Inflammatory macrophage (primary cell): ENCODE measurements around the gene CLP1.

ENCODE experiments used
- DNase-seq, 2 donors: peaks; one replicate each; pipeline ENCODE4 v3.0.0-alpha.2; 2020 to 2022

CLP1 gene

GRCh38 chr11:57641011-57641807 lies 16.4 kb upstream of the CLP1 start:
- DNase-seq: peak; percentile 66 to 68

- no peak for DNase-seq
These were observed 13.8 kb upstream of the CLP1 start for GRCh38 chr11:57643802-57644201.

GRCh38 chr11:57644748-57645688 lies 12.5 kb upstream of the CLP1 start:
- DNase-seq: peak; percentile 70 to 75

GRCh38 chr11:57645689-57646085 lies 11.9 kb upstream of the CLP1 start:
- no peak for DNase-seq

- peak; percentile 66 to 91 for DNase-seq
These were observed 11.3 kb upstream of the CLP1 start for GRCh38 chr11:57646194-57646798.

GRCh38 chr11:57646799-57647303 lies 10.7 kb upstream of the CLP1 start:
- no peak for DNase-seq

GRCh38 chr11:57647372-57647771 lies 10.2 kb upstream of the CLP1 start:
- no peak for DNase-seq

- DNase-seq: peak; percentile 66 to 87
These were observed 9.4 kb upstream of the CLP1 start for GRCh38 chr11:57647960-57648800.

GRCh38 chr11:57648801-57649735 lies 8.5 kb upstream of the CLP1 start:
- DNase-seq: peak in 1 of 2 donors; percentile 38

- peak; percentile 38 to 73 for DNase-seq
These were observed 7.5 kb upstream of the CLP1 start, which contains the start of gene YPEL4 for GRCh38 chr11:57649826-57650738. Gene YPEL4, minus strand, starts transcription at chr11:57649912. Its CDS starts 2,805 bp downstream, at chr11:57647107.

GRCh38 chr11:57650739-57651090 lies 6.8 kb upstream of the CLP1 start:
- no peak for DNase-seq

GRCh38 chr11:57651408-57651807 lies 6.2 kb upstream of the CLP1 start:
- DNase-seq: no peak

GRCh38 chr11:57652230-57652629 lies 5.3 kb upstream of the CLP1 start:
- DNase-seq: peak in 1 of 2 donors; percentile 30

- DNase-seq: no peak
These were observed 4.9 kb upstream of the CLP1 start for GRCh38 chr11:57652662-57653061.

GRCh38 chr11:57653163-57653562 lies 4.4 kb upstream of the CLP1 start:
- no peak for DNase-seq

- no peak for DNase-seq
These were observed 723 bp upstream of the CLP1 start for GRCh38 chr11:57656885-57657193.

- DNase-seq: peak in 1 of 2 donors; percentile 45
These were observed 430 bp downstream of the CLP1 start for GRCh38 chr11:57658023-57658361.

- DNase-seq: no peak
These were observed 2.1 kb downstream of the CLP1 start for GRCh38 chr11:57659669-57660068.

GRCh38 chr11:57662893-57663292 lies 5.3 kb downstream of the CLP1 start:
- no peak for DNase-seq

GRCh38 chr11:57663975-57664374 lies 6.4 kb downstream of the CLP1 start:
- DNase-seq: no peak
